ENCODE measurements around the gene LBP.
"Not testable (repeated sequence)": the region's sequence is repeated elsewhere in the genome, so short reads cannot be mapped to it uniquely, and the experiment has no call there.

Gene LBP

GRCh38 chr20:38354227-38354626 is 7.9 kb downstream of the LBP start:
- TF ChIP-seq POLR2A (IDR thresholded peaks at IDR 0.05; ENCODE audit: low read depth, low read length) (no peak), TAF1 (IDR thresholded peaks at IDR 0.05; ENCODE audit: borderline replicate concordance, low read depth, low read length) (no peak), POLR2AphosphoS5 (IDR thresholded peaks at IDR 0.05; ENCODE audit: low read depth, low read length) (no peak)
- DNase-seq (ENCODE audit: insufficient read length), result no peak
- no peak for FAIRE-seq

GRCh38 chr20:38355161-38356012 is 9.1 kb downstream of the LBP start:
- DNase-seq (ENCODE audit: insufficient read length), result no peak
- no peak for TF ChIP-seq POLR2AphosphoS5 (IDR thresholded peaks at IDR 0.05; ENCODE audit: low read depth, low read length)
- no peak for TF ChIP-seq TAF1 (IDR thresholded peaks at IDR 0.05; ENCODE audit: borderline replicate concordance, low read depth, low read length)
- TF ChIP-seq POLR2A (IDR thresholded peaks at IDR 0.05; ENCODE audit: low read depth, low read length), result no peak
- FAIRE-seq, result no peak

- no peak for TF ChIP-seq POLR2A (IDR thresholded peaks at IDR 0.05; ENCODE audit: low read depth, low read length)
- no peak for TF ChIP-seq POLR2AphosphoS5 (IDR thresholded peaks at IDR 0.05; ENCODE audit: low read depth, low read length)
- TF ChIP-seq TAF1 (IDR thresholded peaks at IDR 0.05; ENCODE audit: borderline replicate concordance, low read depth, low read length), result no peak
- DNase-seq (ENCODE audit: insufficient read length), result no peak
- no peak for FAIRE-seq
Measured at GRCh38 chr20:38357653-38358207, 11.4 kb downstream of the LBP start.

- TF ChIP-seq POLR2A (IDR thresholded peaks at IDR 0.05; ENCODE audit: low read depth, low read length), result no peak
- no peak for TF ChIP-seq TAF1 (IDR thresholded peaks at IDR 0.05; ENCODE audit: borderline replicate concordance, low read depth, low read length)
- TF ChIP-seq POLR2AphosphoS5 (IDR thresholded peaks at IDR 0.05; ENCODE audit: low read depth, low read length), result no peak
- FAIRE-seq (no peak), DNase-seq (ENCODE audit: insufficient read length) (no peak)
Measured at GRCh38 chr20:38358556-38358955, 12.3 kb downstream of the LBP start.

- FAIRE-seq (no peak), DNase-seq (ENCODE audit: insufficient read length) (no peak)
- TF ChIP-seq TAF1 (IDR thresholded peaks at IDR 0.05; ENCODE audit: borderline replicate concordance, low read depth, low read length) (no peak), POLR2A (IDR thresholded peaks at IDR 0.05; ENCODE audit: low read depth, low read length) (no peak), POLR2AphosphoS5 (IDR thresholded peaks at IDR 0.05; ENCODE audit: low read depth, low read length) (no peak)
Measured at GRCh38 chr20:38363004-38363747, 16.9 kb downstream of the LBP start.

GRCh38 chr20:38369389-38369788 is 23.1 kb downstream of the LBP start:
- no peak for DNase-seq (ENCODE audit: insufficient read length)
- FAIRE-seq, result no peak
- no peak for TF ChIP-seq TAF1 (IDR thresholded peaks at IDR 0.05; ENCODE audit: borderline replicate concordance, low read depth, low read length)
- no peak for TF ChIP-seq POLR2AphosphoS5 (IDR thresholded peaks at IDR 0.05; ENCODE audit: low read depth, low read length)
- TF ChIP-seq POLR2A (IDR thresholded peaks at IDR 0.05; ENCODE audit: low read depth, low read length), result no peak

GRCh38 chr20:38372806-38373205 is 26.5 kb downstream of the LBP start:
- DNase-seq (ENCODE audit: insufficient read length) (no peak), FAIRE-seq (no peak)
- TF ChIP-seq POLR2A (IDR thresholded peaks at IDR 0.05; ENCODE audit: low read depth, low read length) (no peak), TAF1 (IDR thresholded peaks at IDR 0.05; ENCODE audit: borderline replicate concordance, low read depth, low read length) (no peak), POLR2AphosphoS5 (IDR thresholded peaks at IDR 0.05; ENCODE audit: low read depth, low read length) (no peak)

GRCh38 chr20:38373231-38373867 is 27.1 kb downstream of the LBP start:
- DNase-seq (ENCODE audit: insufficient read length), result no peak
- no peak for FAIRE-seq
- TF ChIP-seq POLR2AphosphoS5 (IDR thresholded peaks at IDR 0.05; ENCODE audit: low read depth, low read length), result no peak
- TF ChIP-seq TAF1 (IDR thresholded peaks at IDR 0.05; ENCODE audit: borderline replicate concordance, low read depth, low read length), result no peak

GRCh38 chr20:38373898-38374297 is 27.6 kb downstream of the LBP start:
- no peak for DNase-seq (ENCODE audit: insufficient read length)
- no peak for FAIRE-seq
- no peak for TF ChIP-seq POLR2A (IDR thresholded peaks at IDR 0.05; ENCODE audit: low read depth, low read length)
- no peak for TF ChIP-seq TAF1 (IDR thresholded peaks at IDR 0.05; ENCODE audit: borderline replicate concordance, low read depth, low read length)
- no peak for TF ChIP-seq POLR2AphosphoS5 (IDR thresholded peaks at IDR 0.05; ENCODE audit: low read depth, low read length)

GRCh38 chr20:38377039-38377685 is 30.9 kb downstream of the LBP start:
- no peak for TF ChIP-seq POLR2AphosphoS5 (IDR thresholded peaks at IDR 0.05; ENCODE audit: low read depth, low read length)
- no peak for TF ChIP-seq POLR2A (IDR thresholded peaks at IDR 0.05; ENCODE audit: low read depth, low read length)
- TF ChIP-seq TAF1 (IDR thresholded peaks at IDR 0.05; ENCODE audit: borderline replicate concordance, low read depth, low read length), result no peak
- DNase-seq (ENCODE audit: insufficient read length), result no peak
- FAIRE-seq, result no peak

GRCh38 chr20:38377838-38378237 is 31.6 kb downstream of the LBP start:
- FAIRE-seq; DNase-seq (ENCODE audit: insufficient read length): not testable (repeated sequence)
